ENCODE data around the gene IGLL5.

Gene IGLL5

GRCh38 chr22:22887621-22888503 is at the start of gene IGLL5:
Gene IGLL5 (plus strand): TSS chr22:22887816. CDS start chr22:22888054, 238 bp downstream.
- DNase-seq (ENCODE audit: low spot score): no peak

- no peak for DNase-seq (ENCODE audit: low spot score)
These were observed 49.3 kb upstream of the IGLL5 start for GRCh38 chr22:22838148-22838786.

- no peak for DNase-seq (ENCODE audit: low spot score)
These were observed 47.9 kb upstream of the IGLL5 start for GRCh38 chr22:22839570-22840314.

GRCh38 chr22:22840780-22841179 is 46.8 kb upstream of the IGLL5 start:
- DNase-seq (ENCODE audit: low spot score): no peak

DNA sequence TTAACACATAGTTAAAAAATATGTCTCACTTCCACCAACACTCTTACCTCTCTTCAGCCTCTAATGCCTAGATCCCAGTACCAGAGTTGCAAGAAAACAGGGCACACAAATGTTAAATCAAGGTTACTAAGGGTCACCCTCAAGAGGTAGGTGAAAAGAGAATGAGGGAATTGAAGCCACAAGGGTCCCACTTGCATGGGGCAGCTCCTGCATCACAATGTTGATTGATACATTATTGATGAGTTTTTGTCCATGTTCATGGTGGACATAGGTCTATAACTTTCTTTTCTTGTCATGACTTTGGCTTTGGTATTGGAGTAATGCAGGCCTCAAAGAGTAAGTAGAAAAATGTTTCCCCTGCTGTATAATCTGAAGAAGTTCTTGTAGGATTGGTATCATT is 46.0 kb upstream of the IGLL5 start:
- DNase-seq (ENCODE audit: low spot score): no peak

GRCh38 chr22:22842085-22842484 is 45.5 kb upstream of the IGLL5 start:
- no peak for DNase-seq (ENCODE audit: low spot score)

- no peak for DNase-seq (ENCODE audit: low spot score)
These were observed 43.8 kb upstream of the IGLL5 start for GRCh38 chr22:22843848-22844247.

DNA sequence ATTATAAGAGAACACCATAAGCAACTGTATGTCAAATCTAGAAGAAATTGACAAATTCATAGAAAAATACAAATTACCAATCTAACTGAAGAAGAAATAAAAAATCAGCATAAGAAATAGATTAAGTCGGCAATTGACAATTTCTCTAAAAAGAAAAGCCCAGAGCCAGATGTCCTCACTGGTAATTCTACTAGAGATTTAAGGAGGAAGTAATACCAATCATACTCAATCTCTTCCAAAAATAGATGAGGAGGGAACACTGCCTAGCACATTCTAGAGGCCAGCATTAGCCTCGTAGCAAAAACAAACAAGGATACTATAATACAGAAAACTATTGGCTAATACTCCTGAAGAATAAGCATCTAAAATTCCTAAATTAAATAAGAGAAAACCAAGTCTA is 40.4 kb upstream of the IGLL5 start:
- DNase-seq (ENCODE audit: low spot score): no peak

- peak; percentile 28 for DNase-seq (ENCODE audit: low spot score)
These were observed 39.2 kb upstream of the IGLL5 start for GRCh38 chr22:22848364-22848866.

GRCh38 chr22:22849640-22850610 is 37.7 kb upstream of the IGLL5 start:
- no peak for DNase-seq (ENCODE audit: low spot score)

GRCh38 chr22:22851969-22852368 is 35.6 kb upstream of the IGLL5 start:
- no peak for DNase-seq (ENCODE audit: low spot score)

- DNase-seq (ENCODE audit: low spot score): no peak
These were observed 33.9 kb upstream of the IGLL5 start for GRCh38 chr22:22853713-22854112.

DNA sequence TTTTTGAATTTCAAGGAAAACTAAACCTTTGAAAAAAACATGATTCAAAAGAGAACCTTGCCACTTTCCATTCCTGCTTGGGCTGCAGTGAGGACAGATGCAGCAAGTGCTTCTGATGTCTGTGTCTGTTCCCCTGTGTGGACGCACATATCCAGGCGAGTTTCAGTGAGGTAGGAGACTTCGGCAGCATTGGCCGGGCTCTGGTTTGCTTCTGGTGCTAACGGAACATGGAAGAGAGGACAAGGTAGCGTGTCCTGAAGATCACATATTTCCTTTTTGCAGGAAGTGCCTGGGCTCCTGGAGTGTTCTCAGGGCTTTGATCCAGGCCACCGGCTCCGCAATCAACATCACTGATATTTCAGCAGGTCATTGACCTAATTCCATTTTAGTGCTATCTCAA is 33.1 kb upstream of the IGLL5 start:
- DNase-seq (ENCODE audit: low spot score): no peak

- no peak for DNase-seq (ENCODE audit: low spot score)
These were observed 32.5 kb upstream of the IGLL5 start for GRCh38 chr22:22855085-22855484.

- peak; percentile 22 for DNase-seq (ENCODE audit: low spot score)
These were observed 31.9 kb upstream of the IGLL5 start for GRCh38 chr22:22855617-22856308.

DNA sequence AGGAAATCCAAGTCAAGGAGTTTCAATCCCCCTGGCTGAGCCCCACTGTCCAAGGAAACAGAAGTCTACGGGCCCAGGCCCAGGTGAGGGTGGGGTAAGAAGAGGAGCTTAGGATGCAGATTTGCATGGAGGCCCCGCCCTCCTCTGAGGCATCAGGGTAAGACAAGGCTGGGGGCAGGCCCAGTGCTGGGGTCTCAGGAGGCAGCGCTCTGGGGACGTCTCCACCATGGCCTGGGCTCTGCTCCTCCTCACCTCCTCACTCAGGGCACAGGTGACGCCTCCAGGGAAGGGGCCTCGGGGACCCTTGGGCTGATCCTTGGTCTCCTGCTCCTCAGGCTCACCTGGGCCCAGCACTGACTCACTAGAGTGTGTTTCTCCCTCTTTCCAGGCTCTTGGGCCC is 31.3 kb upstream of the IGLL5 start:
- DNase-seq (ENCODE audit: low spot score): no peak

- DNase-seq (ENCODE audit: low spot score): no peak
These were observed 30.6 kb upstream of the IGLL5 start for GRCh38 chr22:22856885-22857606.

GRCh38 chr22:22857607-22858558 is 29.7 kb upstream of the IGLL5 start:
- no peak for DNase-seq (ENCODE audit: low spot score)

GRCh38 chr22:22858559-22858937 is 29.1 kb upstream of the IGLL5 start:
- DNase-seq (ENCODE audit: low spot score): no peak
